GM20431 (cell line): Measurements from ENCODE around the gene PGM1.

Source experiments
- in situ Hi-C: fragments of 300-500 bp; cut with MseI, MboI; formaldehyde crosslinking; loops from one replicate; pipeline ENCODE4 v1.15.0; 2020; ENCODE audit warnings: low sequenced_read_pairs; ENCODE audit not compliant: unreplicated experiment

Gene PGM1

DNA sequence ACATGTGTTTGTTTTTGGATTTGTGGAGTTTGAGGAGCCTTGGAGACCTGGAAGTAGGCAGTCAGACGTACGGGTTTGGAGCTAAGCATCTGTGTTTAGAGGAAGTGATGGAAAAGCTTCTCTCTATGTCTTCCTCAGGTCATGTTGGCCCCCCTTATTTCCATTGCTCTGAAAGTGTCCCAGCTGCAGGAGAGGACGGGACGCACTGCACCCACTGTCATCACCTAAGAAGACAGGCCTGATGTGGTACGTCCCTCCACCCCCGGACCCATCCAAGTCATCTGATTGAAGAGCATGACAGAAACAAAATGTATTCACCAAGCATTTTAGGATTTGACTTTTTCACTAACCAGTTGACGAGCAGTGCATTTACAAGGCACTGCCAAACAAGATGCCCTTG is 66.2 kb downstream of the PGM1 start:
- in situ Hi-C loops, result no loop called here

DNA sequence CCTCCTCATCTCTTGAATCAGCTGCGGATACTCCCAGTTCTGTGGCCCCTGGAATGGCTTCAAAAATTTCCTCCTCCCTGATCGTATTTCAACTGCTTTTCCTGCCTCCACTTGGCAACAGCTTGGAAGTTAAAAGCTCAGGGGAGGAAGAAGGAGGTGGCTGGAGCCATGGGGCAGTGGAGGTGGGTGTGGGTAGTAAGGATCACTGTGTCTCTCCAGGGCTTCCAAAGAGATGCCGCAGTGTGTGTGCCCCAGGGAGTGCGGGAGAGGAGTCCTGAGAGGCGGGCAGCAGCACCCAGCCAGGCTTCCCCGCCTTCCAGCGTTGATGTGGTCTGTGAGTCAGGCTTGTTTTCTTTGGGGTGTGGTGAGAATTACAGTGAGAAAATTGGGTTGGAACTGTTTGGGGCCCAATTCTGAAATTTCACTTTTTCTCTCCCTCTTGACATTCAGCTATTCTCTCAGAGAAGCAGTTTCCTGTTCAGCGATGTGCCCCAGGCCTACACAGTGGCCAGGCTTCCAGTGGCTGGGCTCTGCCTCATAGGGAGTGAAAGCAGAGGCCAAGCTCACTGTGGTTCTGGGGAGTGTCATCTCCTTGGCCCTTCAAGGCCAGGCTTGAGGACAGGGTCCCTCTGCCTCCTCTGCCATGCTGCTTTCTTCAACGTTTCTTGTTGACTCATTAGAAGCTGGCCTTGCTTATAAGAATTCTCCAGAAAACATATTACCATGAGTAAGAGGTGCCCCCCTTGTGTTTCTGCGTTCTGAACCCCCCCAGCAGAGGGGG is 69.0 kb downstream of the PGM1 start:
- in situ Hi-C loops, result no loop called here

DNA sequence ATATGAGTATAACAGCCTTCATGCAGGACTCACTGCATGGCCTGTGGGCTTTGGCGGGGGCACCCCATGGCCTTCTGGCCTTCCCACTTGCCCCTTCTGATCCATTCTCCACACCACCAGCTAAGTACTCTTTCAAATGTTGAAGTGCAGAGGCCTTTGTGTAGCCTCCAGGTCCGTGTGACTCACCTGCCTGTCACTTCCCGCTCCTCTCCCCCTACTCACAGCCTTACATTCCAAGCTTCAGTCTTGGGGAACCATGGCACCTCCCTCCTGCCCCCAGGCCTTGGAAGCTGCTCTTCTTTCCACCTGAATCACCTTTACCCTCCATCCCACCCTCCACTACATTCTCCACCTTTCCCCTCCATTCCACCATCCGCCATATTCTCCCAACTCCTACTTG is 69.6 kb downstream of the PGM1 start:
- in situ Hi-C loops, result no loop called here

DNA sequence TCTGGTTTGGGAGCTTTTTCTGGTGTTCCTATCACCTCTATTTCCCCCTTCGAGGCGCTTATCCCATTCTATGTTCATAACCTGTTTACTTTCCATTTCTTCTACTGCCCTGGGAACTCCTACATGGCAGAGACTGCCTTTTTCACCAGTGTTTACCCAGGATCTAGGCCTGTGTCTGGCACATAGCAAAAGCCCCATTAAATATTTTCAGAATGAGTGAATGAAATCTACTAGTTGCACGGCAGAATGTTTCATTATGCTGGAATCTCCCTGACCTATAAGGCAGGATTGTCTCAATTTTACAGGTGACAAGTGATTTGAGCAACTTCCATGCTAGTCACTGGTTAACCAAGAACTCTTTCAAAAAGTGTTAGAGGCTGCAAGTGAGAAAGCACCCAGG is 70.1 kb downstream of the PGM1 start:
- in situ Hi-C loops, result no loop called here

DNA sequence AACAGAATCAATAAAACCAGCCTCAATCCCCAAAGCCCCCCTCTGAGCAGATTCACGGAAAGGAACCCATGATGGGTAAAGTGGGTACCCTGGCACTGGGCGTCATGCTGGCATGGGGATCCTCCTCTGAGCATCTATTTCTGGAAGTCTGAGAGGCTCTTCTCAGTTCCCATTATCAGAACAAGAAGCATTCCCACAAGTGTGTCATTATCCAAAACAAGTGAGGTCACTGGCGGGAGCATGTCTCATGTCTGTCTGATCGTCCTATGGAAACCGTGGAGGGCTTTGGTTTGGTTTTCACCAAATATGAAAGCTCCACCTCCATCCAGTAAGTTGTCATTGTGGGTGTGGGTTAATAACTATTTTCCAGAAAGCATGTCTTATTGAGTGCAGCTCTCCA is 70.7 kb downstream of the PGM1 start:
- in situ Hi-C loops, result no loop called here

DNA sequence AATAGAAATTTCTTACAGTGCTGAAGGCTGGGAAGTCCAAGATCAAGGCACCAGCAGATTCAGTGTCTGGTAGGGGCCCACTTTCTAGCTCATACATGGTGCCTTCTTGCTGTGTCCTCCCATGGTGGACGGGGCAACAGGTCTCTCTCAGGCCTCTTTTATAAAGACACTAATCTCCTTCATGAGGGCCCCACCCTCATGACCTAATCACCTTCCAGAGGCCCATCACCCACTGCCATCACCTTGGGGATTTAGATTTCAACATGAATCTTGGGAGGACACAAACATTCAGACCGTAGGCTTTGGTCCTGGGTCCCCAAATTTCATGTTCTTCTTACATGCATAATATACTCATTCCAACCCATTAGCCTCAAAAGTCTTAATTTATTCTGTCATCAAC is 71.5 kb downstream of the PGM1 start:
- in situ Hi-C loops, result no loop called here

DNA sequence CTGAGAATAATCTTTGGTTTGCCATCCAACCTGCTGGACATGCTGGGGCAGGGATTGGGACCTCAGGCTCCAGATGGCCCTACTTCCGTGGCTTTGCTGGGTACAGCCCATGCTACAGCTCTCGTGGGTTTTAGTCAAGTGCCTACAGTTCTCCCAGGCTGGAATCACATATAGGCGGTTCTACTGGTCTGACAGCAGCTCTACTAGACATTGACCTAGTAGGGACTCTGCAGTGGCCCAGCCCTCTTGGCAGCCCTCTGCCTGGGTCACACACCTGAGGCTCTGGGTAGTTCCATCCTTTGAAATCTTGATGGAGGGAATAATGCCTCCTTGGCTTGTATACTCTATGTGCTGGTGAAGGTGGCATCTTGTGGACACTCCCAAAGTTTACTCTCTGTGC is 72.2 kb downstream of the PGM1 start:
- in situ Hi-C loops, result no loop called here

DNA sequence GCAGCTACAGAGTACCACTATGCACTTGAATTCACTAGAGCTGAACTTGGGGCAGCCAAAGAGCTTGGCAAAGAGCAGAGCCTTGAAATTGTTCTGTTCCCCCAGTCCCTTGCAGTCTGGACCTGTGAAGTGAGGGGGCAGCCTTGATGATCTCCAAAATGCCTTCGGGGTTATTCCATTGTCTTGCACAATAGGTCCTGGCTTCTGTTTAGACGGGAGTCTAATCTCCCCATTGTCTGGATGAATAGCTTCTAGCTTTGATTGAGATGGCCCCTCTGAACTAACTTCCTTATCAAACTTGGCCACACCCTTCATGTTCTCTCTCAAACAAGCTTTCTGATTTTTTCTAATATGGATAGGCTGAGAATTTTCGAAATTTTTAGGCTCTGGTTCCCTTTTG is 72.6 kb downstream of the PGM1 start:
- in situ Hi-C loops, result no loop called here

DNA sequence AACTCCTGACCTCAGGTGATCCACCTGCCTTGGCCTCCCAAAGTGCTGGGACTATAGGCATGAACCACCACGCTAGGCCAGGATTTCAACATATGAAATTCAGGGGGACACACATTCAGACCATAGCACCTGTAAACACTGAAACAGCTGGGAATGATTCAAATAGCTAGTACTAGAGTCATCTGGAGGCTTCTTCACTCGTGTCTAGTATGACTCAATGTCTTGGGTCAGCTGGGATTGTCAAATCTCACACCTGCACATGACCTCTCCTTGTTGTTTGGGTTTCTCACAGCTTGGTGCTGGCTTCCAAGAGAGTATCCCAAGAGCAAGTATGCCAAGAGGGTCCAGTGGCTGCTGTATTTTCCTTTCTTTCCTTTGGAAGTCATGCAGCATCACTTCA is 75.1 kb downstream of the PGM1 start:
- in situ Hi-C loops, result no loop called here

DNA sequence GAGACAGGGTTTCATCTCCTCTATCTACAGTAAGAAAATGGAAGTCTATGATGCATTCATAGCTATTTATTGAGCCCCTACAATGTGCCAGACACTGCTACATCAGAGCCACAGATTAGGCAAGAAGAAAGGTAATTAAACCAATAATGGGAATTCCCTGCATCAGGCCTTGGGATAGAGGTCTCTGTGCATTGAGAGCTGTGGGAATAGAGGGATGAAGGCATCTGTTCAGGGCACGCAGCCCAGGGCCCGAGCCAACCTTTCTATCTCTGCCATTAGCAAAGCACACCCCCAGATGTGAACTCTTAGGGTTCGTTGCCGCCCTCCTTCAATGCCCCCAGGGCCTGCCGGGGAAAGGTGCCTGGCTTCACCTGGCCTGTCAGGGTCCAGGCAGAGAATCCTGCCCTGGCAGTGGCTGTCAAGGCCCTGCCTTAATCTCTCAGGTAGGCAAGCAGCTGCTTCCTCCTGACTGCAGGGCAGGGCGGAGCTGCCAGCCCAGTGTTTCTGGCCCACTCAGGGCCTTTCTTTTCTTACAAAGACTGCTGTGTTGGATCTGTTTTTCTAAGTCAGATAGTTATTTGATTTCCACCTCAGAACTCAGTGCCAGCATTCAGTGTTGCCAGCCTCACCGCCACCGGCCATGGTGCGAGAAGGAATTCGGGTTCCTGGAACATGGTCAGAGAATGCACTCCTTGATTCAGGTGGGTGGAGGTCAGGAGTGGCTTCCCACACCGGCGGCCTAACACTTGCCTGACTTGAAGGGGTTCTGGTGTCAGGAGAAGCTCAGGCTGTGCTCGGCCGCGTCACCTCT is 76.1 kb downstream of the PGM1 start:
- in situ Hi-C loops, result no loop called here

DNA sequence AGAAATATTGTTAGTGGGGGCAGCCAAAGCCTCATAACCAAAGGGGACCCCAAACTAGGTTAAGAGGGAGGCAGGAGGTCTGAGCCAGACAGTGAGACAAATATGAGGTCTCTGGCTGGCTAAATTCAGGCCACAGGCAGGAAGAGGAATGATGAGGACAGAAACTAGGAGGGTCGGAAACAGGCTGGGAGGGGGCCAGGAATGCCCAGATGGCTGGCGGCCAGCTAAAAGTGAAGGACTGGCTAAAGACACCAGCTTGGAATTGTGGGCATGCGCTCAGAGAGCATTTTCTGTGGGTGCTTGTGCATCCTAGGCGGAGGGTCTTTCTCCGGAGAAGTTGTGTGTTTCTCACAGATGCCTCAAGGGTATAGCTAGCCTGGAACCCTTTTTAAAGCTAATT is 77.0 kb downstream of the PGM1 start:
- in situ Hi-C loops, result no loop called here

DNA sequence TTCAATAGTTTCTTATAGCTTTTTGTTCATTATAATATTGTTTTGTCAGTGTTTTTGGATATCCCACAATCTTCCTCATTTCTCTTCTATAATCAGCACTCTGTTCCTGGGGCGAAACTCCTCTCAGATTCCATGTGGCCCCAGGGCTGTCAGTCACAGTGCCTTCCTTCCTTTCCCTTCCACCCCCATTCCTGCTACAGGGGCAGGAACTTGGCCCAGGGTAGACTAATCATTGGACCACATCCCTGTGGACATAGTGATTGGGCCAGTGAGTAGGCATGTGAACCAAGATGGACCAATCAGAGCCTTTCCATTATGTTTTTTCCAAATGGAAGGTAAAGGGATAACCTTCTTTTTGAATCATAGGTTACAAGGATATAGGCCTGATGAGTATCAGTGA is 78.3 kb downstream of the PGM1 start:
- in situ Hi-C loops, result no loop called here

DNA sequence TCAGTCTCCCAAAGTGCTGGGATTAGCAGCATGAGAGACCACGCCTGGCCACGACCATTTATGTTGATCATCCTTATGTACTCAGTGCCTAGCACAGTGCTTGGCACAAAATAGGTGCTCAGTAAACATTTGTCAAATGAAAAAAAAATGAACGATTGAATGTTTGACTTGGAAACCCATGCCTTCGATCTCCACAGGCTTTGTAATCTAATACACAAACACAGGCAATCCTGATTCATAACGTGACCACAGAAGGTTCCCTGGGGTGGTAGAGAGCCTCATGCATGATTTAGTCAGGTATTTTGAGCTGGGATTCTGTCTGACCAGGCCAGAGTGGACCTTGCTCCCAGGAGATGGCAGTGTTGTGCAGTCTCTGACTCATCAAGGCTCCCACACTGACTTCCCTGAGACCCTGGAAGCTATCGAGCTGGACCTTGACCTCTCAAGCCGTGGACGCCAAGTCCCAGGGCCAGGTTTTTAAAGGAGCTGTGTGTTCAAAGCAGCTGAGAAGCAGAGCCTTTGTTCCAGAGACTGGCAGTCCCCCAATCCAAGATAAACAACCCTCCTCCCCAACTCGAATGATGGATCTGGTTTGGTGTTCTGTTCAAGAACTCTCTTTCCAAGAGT is 81.1 kb downstream of the PGM1 start:
- in situ Hi-C loops, result no loop called here

DNA sequence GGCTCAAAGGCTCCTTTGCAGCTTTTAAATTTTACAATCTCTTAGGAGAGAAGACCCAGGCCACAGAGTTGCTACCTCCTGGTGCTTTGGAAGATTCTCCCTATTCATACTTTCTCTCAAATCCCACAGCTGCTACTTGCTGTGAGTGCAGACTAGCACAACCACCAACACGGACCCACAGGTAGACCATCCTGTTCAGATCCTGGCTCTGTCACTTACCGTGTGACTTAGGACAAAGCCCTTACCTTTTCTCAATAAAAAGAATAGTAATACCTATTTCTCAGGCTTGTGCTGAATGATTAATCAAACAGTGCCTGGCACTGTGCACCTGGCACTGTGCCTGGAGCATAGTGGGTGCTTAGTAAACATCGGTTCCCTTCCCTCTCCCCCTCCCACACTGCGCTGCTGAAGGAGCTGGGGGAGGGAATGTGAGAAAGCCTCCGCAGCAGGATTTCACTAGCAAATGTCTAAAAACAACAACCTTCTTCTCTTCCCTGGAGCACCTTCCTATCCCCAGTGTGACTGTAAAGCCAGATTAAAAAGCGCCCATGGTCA is 81.7 kb downstream of the PGM1 start:
- in situ Hi-C loops, result no loop called here

DNA sequence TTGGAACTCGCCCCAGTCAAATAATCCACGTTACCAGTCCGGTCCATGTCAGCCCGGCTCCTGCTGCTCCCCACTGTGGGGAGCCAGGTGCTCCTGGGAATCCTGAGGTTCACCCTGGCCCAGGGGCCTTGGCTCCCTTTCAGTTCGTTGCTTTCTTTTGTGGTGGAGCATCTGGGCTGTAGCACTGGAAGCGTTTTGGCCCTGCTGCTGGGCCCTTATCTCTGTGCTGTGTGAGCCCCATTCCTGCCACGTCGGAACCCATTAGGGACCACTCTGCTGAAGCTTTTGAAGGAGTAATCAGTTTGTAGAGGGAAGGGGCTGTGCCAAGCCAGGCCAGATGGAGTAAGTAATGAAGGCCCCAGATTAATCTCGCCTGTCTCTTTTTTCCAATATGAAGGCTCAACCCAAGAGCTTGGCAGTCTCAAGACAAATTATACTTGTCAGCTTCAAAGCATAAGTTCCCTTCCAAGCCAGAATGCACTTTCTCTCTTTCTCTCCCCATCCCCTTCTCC is 82.3 kb downstream of the PGM1 start:
- in situ Hi-C loops, result no loop called here

DNA sequence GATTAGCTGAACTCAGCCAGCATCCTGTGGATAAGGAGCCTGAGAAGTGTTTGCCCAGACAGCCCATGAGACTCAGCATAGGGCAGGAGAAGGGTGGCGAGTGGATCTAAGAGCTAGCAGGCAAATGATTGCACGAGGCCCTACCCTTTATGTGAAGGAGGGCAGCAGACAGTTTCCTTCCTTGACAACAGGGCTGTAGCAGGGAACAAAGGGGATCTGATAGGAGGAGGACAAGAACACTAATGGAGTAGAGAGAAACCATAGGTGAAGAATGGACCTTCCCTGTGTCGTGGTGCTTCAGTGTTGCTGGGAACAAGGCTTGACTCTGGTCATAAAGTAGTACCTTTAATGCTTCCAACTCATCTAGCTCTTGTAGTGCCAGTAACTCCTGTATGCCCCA is 84.3 kb downstream of the PGM1 start:
- in situ Hi-C loops, result no loop called here

DNA sequence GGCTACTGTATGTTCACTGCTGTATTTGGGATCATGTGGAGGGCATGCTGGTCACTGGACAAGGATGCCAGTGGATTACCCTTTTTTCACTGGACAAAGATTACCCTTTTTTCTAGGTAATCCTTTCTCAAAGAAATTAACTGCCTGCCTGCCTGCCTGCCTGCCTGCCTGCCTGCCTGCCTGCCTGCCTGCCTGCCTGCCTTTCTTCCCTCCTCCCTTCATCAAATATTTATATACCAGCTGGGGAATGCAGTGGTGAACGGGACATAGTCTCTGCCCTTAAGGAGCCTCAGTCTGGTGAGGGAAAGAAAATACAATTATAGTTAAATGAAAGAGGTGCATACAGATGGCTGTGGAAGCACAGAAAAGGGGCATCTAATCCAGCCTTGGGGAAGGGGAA is 85.0 kb downstream of the PGM1 start:
- in situ Hi-C loops, result no loop called here

DNA sequence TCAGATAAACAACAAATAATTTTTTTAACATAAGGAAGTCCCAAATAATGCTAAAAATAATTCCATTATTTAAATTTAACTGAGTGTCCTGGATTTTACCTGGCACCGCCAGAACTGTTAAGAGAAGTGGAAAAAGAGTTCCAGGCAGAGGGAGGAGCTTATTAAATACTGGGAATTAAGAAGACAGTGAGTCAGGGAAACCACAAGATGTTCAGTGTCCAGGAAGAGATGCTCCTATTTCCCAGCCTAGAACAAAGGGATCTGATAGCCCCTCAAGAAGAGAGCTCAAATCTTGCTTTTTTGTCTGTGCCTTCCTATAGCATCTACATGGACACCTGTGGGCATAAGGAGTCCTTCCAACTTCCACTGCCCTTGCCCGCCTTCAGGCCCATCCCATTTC is 85.9 kb downstream of the PGM1 start:
- in situ Hi-C loops, result no loop called here

DNA sequence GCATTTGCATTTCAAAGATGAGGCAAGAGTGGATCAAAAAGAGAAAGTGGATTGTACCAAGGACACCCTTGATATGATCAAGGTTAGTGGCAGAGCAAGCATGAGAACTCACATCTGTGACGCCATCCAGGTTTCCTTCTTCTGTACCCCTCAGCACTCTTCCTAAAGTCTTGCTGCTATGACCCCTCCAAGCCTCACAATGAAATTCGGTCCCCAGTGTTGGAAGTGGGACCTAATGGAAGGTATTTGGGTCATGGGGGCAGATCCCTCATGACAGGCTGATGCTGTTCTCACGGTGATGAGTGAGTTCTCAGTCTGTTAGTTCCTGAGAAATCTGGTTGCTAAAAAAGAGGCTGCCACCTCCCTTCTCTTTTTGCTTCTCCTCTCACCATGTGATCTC is 86.4 kb downstream of the PGM1 start:
- in situ Hi-C loops, result no loop called here

DNA sequence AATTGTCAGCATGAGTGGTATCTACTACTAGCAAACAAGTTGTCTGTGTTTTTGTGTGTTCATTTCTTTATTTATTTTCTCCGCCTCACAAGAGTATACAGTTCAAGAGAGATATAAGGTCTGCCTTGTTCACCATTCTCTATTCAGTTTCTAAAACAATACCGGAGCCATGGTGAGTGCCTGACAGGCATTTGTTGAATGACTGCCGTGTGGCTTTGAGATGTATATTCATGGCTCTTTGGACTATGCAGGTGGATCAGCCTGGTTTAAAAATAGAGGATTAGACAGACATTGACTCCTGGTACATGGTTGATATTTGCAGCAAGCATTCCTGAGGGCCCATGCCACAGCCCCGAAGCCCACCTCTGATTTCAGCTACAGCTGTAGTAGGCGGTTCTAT is 89.7 kb downstream of the PGM1 start:
- in situ Hi-C loops, result no loop called here

DNA sequence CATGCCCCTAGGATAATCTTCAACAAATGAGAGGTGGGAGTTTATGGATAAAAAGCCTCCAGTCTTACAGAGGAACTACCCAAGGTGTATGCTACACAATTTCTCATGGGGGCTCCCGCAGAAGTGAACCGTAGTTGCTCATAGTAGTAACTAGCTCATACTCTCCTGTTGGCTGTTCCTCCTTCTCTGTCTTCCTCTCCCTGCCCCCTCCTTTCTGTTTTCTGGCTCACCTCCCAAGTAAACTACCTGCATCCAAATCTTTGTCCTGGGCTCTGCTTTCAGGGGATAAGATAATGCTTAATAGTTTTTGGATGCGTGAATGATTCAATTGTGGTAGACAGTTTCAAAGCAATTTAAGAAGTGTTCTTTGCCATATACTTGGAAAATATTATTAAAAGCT is 90.5 kb downstream of the PGM1 start:
- in situ Hi-C loops, result no loop called here
